Common myeloid progenitor, CD34-positive (primary cell): ENCODE results near the gene VIL1.

Experiments used
- CTCF ChIA-PET: fragments of 350-600 bp; sonication (Branson Sonifier 250); formaldehyde crosslinking; loops from one replicate; lab custom pipeline; 2021; ENCODE audit warnings: antibody characterized with exemption; lab: Charles Lee
- POLR2A ChIA-PET: fragments of 350-600 bp; sonication (Branson Sonifier 250); formaldehyde crosslinking; loops from one replicate; lab custom pipeline; 2021; ENCODE audit warnings: antibody characterized with exemption; lab: Charles Lee
- DNase-seq, 3 donors: peaks; one replicate each; pipeline versions ENCODE4 v3.0.0 to v3.0.0-alpha.2; 2013
- H3K27ac ChIP-seq, 2 experiments: 1 replicate in 1 of 2; 2 replicates in 1 of 2; pipeline ENCODE4 v1.7.0; 2013; ENCODE audit warnings: inconsistent platforms in 2 of 2, low read length in 2 of 2, mild to moderate bottlenecking in 2 of 2, low read depth in 1 of 2, moderate library complexity in 1 of 2; ENCODE audit not compliant: severe bottlenecking in 2 of 2, insufficient read depth in 1 of 2, poor library complexity in 1 of 2
- H3K27me3 ChIP-seq, 5 experiments: replicated peaks in 2 of 5; 1 replicate in 3 of 5; 2 replicates in 2 of 5; pipeline versions ENCODE4 v1.6.1 to v1.7.0; 2013; ENCODE audit warnings: low read length in 4 of 5, mild to moderate bottlenecking in 2 of 5, moderate library complexity in 2 of 5, inconsistent platforms in 1 of 5; ENCODE audit not compliant: insufficient read depth in 5 of 5, control insufficient read depth in 4 of 5
- H3K36me3 ChIP-seq, 4 experiments: 1 replicate in 2 of 4; 2 replicates in 2 of 4; pipeline versions ENCODE4 v1.6.1 to v1.7.0; 2013; ENCODE audit warnings: low read length in 3 of 4, control low read depth in 1 of 4, mild to moderate bottlenecking in 1 of 4; ENCODE audit not compliant: control insufficient read depth in 4 of 4, insufficient read depth in 4 of 4
- H3K4me1 ChIP-seq, 4 experiments: 1 replicate in 3 of 4; 2 replicates in 1 of 4; pipeline versions ENCODE4 v1.6.1 to v1.7.1; 2013; ENCODE audit warnings: low read length in 3 of 4, mild to moderate bottlenecking in 3 of 4, control low read depth in 1 of 4, inconsistent platforms in 1 of 4, moderate library complexity in 1 of 4; ENCODE audit not compliant: control insufficient read depth in 4 of 4, insufficient read depth in 4 of 4; ENCODE audit errors: control extremely low read depth in 1 of 4
- H3K4me3 ChIP-seq, 7 experiments: 1 replicate in 4 of 7; 2 replicates in 3 of 7; pipeline versions ENCODE4 v1.5.1 to v1.7.0; 2013; ENCODE audit warnings: mild to moderate bottlenecking in 7 of 7, low read length in 6 of 7, moderate library complexity in 6 of 7, inconsistent platforms in 2 of 7, low read depth in 2 of 7, control low read depth in 1 of 7; ENCODE audit not compliant: insufficient read depth in 4 of 7, control insufficient read depth in 1 of 7; ENCODE audit errors: extremely low read depth in 1 of 7
- H3K9me3 ChIP-seq, 5 experiments: 1 replicate in 4 of 5; 2 replicates in 1 of 5; pipeline versions ENCODE4 v1.6.1 to v1.7.1; 2013; ENCODE audit warnings: low read length in 4 of 5, mild to moderate bottlenecking in 2 of 5, inconsistent platforms in 1 of 5, low read depth in 1 of 5, moderate library complexity in 1 of 5; ENCODE audit not compliant: control insufficient read depth in 4 of 5, insufficient read depth in 2 of 5; ENCODE audit errors: control extremely low read depth in 1 of 5
- WGBS: methylation state at CpG from one replicate; pipeline ENCODE4 v1.1.5; 2013; ENCODE audit not compliant: insufficient coverage; 5-methylcytosine and 5-hydroxymethylcytosine counted together

The VIL1 gene

DNA sequence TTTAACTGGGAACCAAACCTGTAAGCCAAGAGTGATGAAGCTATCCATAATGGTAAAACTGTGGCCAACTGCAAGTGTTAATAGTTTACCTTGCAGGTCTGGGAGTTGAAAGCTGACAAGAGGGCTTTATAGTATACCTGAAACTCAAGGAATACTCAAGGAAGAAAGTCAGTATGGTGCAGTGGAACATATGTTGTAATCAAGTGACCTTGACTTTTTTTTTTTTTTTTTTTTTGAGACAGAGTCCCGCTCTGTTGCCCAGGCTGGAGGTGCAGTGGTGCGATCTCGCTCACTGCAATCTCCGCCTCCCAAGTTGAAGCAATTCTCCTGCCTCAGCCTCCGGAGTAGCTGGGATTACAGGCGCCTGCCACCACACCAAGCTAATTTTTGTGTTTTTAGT is 27.6 kb downstream of the VIL1 start:
- H3K27me3 ChIP-seq, result no peaks in the 10 kb centered on the region
- DNase-seq, result no peak
- CTCF ChIA-PET, result interaction anchor here (1.1 to 1.7 kb wide), 3 partner anchors 14 to 16 kb away, joined by 3 to 5 read pairs (median 3); no protein-coding TSS in a partner anchor
- no peaks in the 10 kb centered on the region for H3K9me3 ChIP-seq
- POLR2A ChIA-PET, result interaction anchor here (1.0 kb wide), 1 partner anchor 14 kb away, joined by 3 read pairs; no protein-coding TSS in a partner anchor
- no peaks in the 10 kb centered on the region for H3K4me1 ChIP-seq
- WGBS, result 92% methylated on average over 5 of the region's 6 CpGs
- H3K27ac ChIP-seq, result no peak overlapping the region
- H3K4me3 ChIP-seq, result no peak overlapping the region
- H3K36me3 ChIP-seq, result peaks cover 3 to 27% (median 16%) of the 10 kb centered on the region in 4 experiments

DNA sequence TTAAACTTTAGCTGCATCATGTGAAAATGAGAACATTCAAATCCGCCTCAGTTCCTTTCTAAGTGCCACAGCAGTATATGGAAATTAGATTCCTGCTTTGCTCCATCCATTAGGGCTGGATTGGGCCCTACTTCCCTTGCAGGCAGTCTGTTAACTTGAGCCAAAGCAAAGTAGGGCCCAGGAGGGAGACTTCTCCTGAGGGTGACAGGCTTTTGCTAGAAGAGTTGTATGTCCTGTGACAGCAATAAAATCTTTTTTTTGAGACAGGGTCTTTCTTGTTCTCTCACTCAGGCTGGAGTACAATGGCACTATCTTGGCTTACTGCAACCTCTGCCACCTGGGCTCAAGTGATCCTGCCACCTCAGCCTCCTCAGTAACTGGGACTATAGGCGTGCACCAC is 28.1 kb downstream of the VIL1 start:
- no peak overlapping the region for H3K27ac ChIP-seq
- no peak overlapping the region for H3K4me3 ChIP-seq
- no peaks in the 10 kb centered on the region for H3K9me3 ChIP-seq
- 100% methylated on average over 2 of the region's 2 CpGs for WGBS
- peaks cover 3 to 27% (median 16%) of the 10 kb centered on the region in 4 experiments for H3K36me3 ChIP-seq
- no peaks in the 10 kb centered on the region for H3K27me3 ChIP-seq
- ChIA-PET POLR2A (interaction anchor here (0.7 kb wide), 1 partner anchor 16 kb away, joined by 3 read pairs; no protein-coding TSS in a partner anchor), CTCF (interaction anchor here (1.2 to 1.7 kb wide), 2 partner anchors 14 to 16 kb away, joined by 3 read pairs; no protein-coding TSS in a partner anchor)
- DNase-seq, result no peak
- H3K4me1 ChIP-seq, result no peaks in the 10 kb centered on the region

DNA sequence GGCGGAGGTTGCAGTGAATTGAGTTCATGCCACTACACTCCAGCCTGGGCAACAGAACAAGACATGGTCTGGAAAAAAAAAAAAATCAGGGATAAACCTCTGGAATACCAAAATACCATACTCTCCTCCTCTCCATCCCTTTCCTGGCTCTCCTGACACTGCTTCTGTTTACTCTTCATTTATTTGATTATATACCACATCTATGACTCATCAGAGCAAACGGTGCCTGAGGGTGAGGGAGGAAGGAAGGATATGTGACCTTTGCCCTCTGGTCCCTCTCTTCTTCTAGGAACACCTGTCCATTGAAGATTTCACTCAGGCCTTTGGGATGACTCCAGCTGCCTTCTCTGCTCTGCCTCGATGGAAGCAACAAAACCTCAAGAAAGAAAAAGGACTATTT is 30.0 kb downstream of the VIL1 start:
- Histone ChIP-seq H3K4me3 (no peak overlapping the region), H3K9me3 (no peaks in the 10 kb centered on the region), H3K4me1 (no peaks in the 10 kb centered on the region), H3K27me3 (no peaks in the 10 kb centered on the region), H3K36me3 (peaks cover 11 to 36% (median 25%) of the 10 kb centered on the region in 4 experiments), H3K27ac (no peak overlapping the region)
- 94% methylated on average over 2 of the region's 3 CpGs for WGBS
- no peak for DNase-seq
- POLR2A ChIA-PET, result no interaction called here
- CTCF ChIA-PET, result interaction anchor here (0.6 to 1.1 kb wide), 2 partner anchors 18 to 145 kb away, joined by 3 to 6 read pairs; no protein-coding TSS in a partner anchor

DNA sequence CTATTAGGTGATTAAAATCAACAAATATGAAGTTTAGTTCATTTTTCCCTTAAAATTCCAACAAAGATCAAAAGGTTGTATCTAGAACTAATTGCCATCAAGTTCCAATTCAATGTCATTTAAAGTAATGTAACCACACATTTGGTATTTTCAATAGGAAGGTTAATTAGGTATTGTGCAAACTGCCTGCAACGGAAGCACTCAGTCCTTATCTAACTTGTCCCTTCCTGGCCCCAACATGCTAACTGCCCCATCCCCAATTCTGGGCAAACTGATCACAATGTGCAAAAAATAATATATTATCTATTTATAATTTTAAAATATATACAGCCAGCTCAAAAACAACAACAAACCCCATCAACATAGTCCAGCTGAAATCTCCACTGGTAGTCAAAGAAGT is 33.2 kb downstream of the VIL1 start:
- CTCF ChIA-PET, result interaction anchor here (1.2 to 1.8 kb wide), 3 partner anchors 11 to 64 kb away, joined by 4 to 5 read pairs (median 4); no protein-coding TSS in a partner anchor
- Histone ChIP-seq H3K4me1 (no peaks in the 10 kb centered on the region), H3K36me3 (peaks cover 32 to 51% (median 41%) of the 10 kb centered on the region in 4 experiments), H3K27me3 (no peaks in the 10 kb centered on the region), H3K27ac (no peak overlapping the region), H3K4me3 (no peak overlapping the region), H3K9me3 (no peaks in the 10 kb centered on the region)
- no peak for DNase-seq
- no CpG with 5 or more reads among the region's 1 CpG for WGBS
- POLR2A ChIA-PET, result no interaction called here

DNA sequence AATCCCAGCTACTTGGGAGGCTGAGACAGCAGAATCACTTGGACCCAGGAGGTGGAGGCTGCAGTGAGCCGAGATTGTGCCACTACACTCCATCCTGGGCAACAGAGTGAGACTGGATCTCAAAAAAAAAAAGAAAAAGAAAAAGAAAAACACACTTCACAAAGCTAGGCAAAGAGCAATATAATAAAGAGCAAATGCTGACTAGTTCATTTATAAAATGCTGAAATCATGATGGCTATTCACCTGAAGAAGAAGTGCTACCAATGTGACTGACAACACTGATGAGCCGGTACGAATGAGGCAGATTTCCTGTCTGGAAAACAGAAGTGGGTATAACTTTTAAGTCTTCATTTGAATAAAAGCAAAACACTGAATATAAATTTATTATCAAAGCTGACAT is 37.9 kb downstream of the VIL1 start:
- no peak overlapping the region for H3K27ac ChIP-seq
- H3K27me3 ChIP-seq, result no peaks in the 10 kb centered on the region
- no peak overlapping the region for H3K4me3 ChIP-seq
- H3K36me3 ChIP-seq, result peaks cover 32 to 53% (median 37%) of the 10 kb centered on the region in 4 experiments
- DNase-seq, result no peak
- WGBS, result no CpG with 5 or more reads among the region's 3 CpGs
- CTCF ChIA-PET, result interaction anchor here (0.9 to 1.6 kb wide), 2 partner anchors 17 to 35 kb away, joined by 3 to 4 read pairs; no protein-coding TSS in a partner anchor
- POLR2A ChIA-PET, result no interaction called here
- no peaks in the 10 kb centered on the region for H3K9me3 ChIP-seq
- no peaks in the 10 kb centered on the region for H3K4me1 ChIP-seq

DNA sequence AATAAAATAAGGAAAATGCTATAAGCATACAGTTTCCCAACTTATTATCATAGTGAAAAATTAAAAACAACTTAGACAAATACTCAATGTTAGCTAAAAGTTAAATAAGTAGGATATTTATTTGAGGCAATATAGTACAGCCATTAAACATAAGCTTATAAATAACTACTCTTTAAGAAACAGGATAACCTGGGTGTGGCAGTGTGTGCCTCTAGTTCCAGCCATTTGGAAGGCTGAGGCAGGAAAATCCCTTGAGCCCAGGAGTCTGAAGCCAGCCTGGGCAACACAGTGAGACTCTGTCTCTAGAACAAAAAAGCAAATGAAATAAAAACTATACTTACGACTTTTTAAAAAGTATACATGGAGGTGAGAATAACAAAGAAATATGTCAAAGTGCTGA is 39.7 kb downstream of the VIL1 start:
- no peaks in the 10 kb centered on the region for H3K4me1 ChIP-seq
- ChIA-PET CTCF (no interaction called here), POLR2A (no interaction called here)
- WGBS, result no CpG with 5 or more reads among the region's 1 CpG
- no peaks in the 10 kb centered on the region for H3K27me3 ChIP-seq
- no peaks in the 10 kb centered on the region for H3K9me3 ChIP-seq
- H3K4me3 ChIP-seq, result no peak overlapping the region
- DNase-seq, result no peak
- H3K36me3 ChIP-seq, result peaks cover 29 to 50% (median 36%) of the 10 kb centered on the region in 4 experiments
- no peak overlapping the region for H3K27ac ChIP-seq

DNA sequence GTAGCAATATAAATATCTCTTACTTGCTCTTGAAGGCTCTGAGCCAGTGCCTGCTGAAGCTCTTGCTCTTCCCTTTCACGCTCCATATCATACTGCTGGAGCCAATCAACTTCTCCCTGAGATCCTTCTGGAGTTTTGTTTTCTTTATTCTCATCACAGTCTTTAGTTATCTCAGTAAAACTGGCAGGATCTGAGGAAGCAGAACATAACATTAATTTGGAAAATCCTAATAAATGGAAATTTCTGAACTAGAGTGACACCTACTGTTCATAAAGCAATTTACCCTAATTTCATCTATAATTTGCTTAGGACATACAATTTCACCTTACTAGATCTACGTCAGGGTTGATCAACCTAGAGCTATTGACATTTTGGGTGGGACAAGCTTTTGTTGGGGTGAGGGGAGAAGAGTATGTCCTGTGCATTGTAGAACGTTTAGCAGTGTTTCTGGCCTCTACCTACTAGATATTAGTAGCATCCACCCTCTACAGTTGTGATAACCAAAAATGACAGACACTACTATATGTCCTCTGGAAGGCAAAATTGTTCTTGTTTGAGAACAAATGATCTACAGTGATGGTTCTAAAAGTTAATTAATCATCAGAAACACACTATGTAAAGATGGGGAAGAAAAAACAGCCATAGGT is 47.2 kb downstream of the VIL1 start:
- 100% methylated on average over 1 of the region's 3 CpGs for WGBS
- POLR2A ChIA-PET, result interaction anchor here (1.0 kb wide), 1 partner anchor 59 kb away, joined by 4 read pairs; no protein-coding TSS in a partner anchor
- peaks cover 9 to 23% (median 20%) of the 10 kb centered on the region in 4 experiments for H3K36me3 ChIP-seq

More for the DNA sequence above, 47.2 kb downstream of the VIL1 start:
- Histone ChIP-seq H3K9me3 (no peaks in the 10 kb centered on the region), H3K4me3 (no peak overlapping the region), H3K27me3 (no peaks in the 10 kb centered on the region), H3K27ac (no peak overlapping the region), H3K4me1 (peaks cover 0 to 2% (median under 1%) of the 10 kb centered on the region in 4 experiments)
- peak; percentile 18 to 37 (median 25) for DNase-seq
- CTCF ChIA-PET, result interaction anchor here (0.6 to 4.4 kb wide), 22 partner anchors 11 to 281 kb away, joined by 3 to 27 read pairs (median 4); partner anchors contain the start of genes AAMP, PNKD and TMBIM1
